ENCODE results near the gene SPSB2. TPM values are rescaled to one million over a fixed set of nuclear protein-coding genes. Genes with fewer than 3 reads are reported as not detected.

Gene SPSB2
- total and polyA plus RNA-seq, 5 donors, result 2.5 to 4.6 (median 4.0) TPM

DNA sequence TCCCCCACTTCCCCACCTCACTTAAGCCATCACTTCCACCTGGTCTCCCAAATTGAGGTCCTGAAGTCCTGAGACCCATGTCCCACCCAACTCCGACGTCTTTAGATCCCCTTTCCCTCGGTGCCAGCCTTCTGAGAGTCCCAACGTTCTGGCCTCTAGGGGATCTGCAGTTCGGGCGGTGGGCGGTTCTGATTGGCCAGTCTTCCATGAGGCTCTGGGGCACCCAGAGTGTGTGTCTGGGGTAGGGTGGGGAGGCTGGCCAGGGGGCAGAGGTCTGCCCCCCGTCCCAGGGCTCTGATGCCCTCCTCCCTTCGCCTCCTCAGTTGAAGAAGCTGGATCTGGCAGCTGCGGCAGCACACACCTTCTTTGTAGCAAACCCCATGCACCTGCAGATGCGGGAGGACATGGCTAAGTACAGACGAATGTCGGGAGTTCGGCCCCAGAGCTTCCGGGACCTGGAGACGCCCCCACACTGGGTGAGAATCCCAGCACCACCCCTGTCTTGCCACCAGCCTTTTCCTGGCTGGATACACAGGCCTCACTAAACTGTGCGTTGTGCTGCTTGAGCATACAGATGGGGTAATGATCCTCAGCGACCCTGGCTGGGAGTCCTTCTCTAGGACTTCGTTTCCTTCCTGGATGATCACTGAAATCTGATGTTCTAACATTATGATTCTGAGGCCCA lies 43.4 kb downstream of the SPSB2 start:
- 44% methylated on average over 19 of the region's 19 CpGs for WGBS
- peak; percentile 2 for ATAC-seq
- Histone ChIP-seq H3K9me3 (ENCODE audit: control insufficient read depth, low read length) (no peaks in the 10 kb centered on the region), H3K4me3 (ENCODE audit: low read length) (peak overlapping the region; percentile 75), H3K27me3 (ENCODE audit: control insufficient read depth, insufficient read depth) (no peaks in the 10 kb centered on the region), H3K27ac (ENCODE audit: low read length) (peak overlapping the region; percentile 48), H3K4me1 (ENCODE audit: control insufficient read depth, insufficient read depth, low read length) (peaks cover 2% of the 10 kb centered on the region)
- peak in 1 of 3 donors; percentile 77 for DNase-seq
- intact Hi-C loops (cut with DNase I), result loop anchor here (5.0 to 10.0 kb wide), 4 partner anchors 75 to 215 kb away; partner anchors contain the start of gene MLF2 (in 3 of the 4)

DNA sequence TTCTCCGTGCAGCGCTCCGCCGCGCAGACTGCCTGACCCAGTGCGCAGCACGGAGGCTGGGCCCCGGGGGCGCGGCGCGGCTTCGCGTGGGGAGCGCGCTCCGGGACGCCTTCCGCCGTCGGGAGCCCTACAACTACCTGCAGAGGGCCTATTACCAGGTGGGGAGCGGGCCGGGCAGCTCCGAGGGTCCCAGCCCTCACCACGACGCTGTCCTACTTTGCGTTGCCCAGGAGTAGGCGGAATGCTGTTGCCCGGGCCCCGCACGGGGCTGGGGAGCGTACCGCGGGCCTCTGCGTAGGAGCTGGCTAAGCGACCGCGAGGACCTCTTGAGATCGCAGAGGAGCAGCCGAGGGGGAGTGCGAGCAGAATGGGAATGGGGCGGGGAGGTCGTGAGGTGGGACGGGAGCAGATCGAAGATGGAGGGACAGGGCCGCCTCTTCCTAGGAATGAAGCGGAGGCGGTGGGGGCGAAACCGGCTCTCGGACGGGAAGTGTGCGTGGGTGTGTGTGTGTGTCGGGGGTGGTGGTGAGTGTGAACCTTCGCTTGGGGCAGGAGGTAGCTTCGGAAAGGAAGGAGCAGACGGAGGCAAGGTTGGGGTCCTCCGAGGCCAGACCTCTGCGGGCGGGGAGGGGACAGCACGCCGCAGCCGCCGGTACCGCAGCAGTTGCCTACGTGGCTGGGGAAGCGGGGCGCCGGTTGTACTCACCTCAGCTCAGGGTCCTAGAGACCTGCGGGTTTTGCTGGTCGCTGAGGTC lies 44.1 kb downstream of the SPSB2 start:
- no peaks in the 10 kb centered on the region for H3K27me3 ChIP-seq (ENCODE audit: control insufficient read depth, insufficient read depth)
- no peaks in the 10 kb centered on the region for H3K9me3 ChIP-seq (ENCODE audit: control insufficient read depth, low read length)
- peak overlapping the region; percentile 75 for H3K4me3 ChIP-seq (ENCODE audit: low read length)
- WGBS, result under 1% methylated on average over 71 of the region's 71 CpGs
- peak; percentile 18 to 19 for ATAC-seq
- peak in 2 of 3 donors; percentile 76 to 79 for DNase-seq
- peaks cover 2% of the 10 kb centered on the region for H3K4me1 ChIP-seq (ENCODE audit: control insufficient read depth, insufficient read depth, low read length)
- H3K27ac ChIP-seq (ENCODE audit: low read length), result peak overlapping the region; percentile 48
- intact Hi-C loops (cut with DNase I), result loop anchor here (5.0 to 10.0 kb wide), 4 partner anchors 74 to 214 kb away; partner anchors contain the start of gene MLF2 (in 3 of the 4)

- DNase-seq (peak in 2 of 3 donors; percentile 78 to 81), ATAC-seq (peak in 1 of 2 donors; percentile 6)
- Histone ChIP-seq H3K4me3 (ENCODE audit: low read length) (peak within 1 kb of the TSS; percentile 75), H3K4me1 (ENCODE audit: control insufficient read depth, insufficient read depth, low read length) (peaks cover 2% of the 10 kb centered on the region), H3K27me3 (ENCODE audit: control insufficient read depth, insufficient read depth) (no peaks in the 10 kb centered on the region), H3K27ac (ENCODE audit: low read length) (peak within 1 kb of the TSS; percentile 48), H3K9me3 (ENCODE audit: control insufficient read depth, low read length) (no peaks in the 10 kb centered on the region)
- WGBS, result under 1% methylated on average over 59 of the region's 60 CpGs
- intact Hi-C loops (cut with DNase I), result loop anchor here (5.0 to 10.0 kb wide), 4 partner anchors 73 to 213 kb away; partner anchors contain the start of gene MLF2 (in 3 of the 4)
These were observed 44.9 kb downstream of the SPSB2 start, which contains the start of gene P3H3 for GRCh38 chr12:6827982-6828780. Gene P3H3, plus strand, starts transcription at chr12:6828407. Its CDS starts 34 bp downstream, at chr12:6828441.

DNA sequence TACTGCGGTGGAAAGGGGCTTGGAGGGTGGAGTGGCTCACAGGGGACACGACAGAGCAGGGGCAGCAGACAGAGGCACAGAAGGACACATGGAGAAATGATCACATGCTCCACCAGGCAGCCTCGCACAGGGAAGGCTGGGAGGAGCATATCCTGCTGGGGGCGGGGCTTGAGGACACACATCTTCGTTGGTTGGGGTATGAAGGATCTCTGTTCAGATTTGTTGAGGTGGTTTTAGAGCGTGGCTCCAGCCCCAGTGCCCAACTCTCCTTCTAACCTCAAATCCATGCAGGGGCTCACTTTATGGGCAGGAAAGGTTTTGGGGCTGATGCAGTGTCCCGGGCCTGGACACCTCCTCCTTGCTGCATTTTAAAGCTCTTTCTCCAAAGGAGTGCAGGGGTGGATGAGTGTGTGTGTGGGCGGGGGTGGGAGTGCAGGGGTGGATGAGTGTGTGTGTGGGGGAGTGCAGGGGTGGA lies 45.6 kb downstream of the SPSB2 start:
- H3K4me1 ChIP-seq (ENCODE audit: control insufficient read depth, insufficient read depth, low read length), result peaks cover 2% of the 10 kb centered on the region
- peak overlapping the region; percentile 22 for H3K27ac ChIP-seq (ENCODE audit: low read length)
- peak; percentile 53 to 60 for ATAC-seq
- H3K27me3 ChIP-seq (ENCODE audit: control insufficient read depth, insufficient read depth), result no peaks in the 10 kb centered on the region
- DNase-seq, result peak; percentile 89 to 96 (median 95)
- intact Hi-C loops (cut with DNase I), result loop anchor here (5.0 to 10.0 kb wide), 4 partner anchors 73 to 213 kb away; partner anchors contain the start of gene MLF2 (in 3 of the 4)
- H3K9me3 ChIP-seq (ENCODE audit: control insufficient read depth, low read length), result no peaks in the 10 kb centered on the region
- no peak overlapping the region for H3K4me3 ChIP-seq (ENCODE audit: low read length)
- WGBS, result 8% methylated on average over 8 of the region's 8 CpGs

- Histone ChIP-seq H3K4me1 (ENCODE audit: control insufficient read depth, insufficient read depth, low read length) (peaks cover 2% of the 10 kb centered on the region), H3K27me3 (ENCODE audit: control insufficient read depth, insufficient read depth) (no peaks in the 10 kb centered on the region), H3K4me3 (ENCODE audit: low read length) (no peak overlapping the region), H3K9me3 (ENCODE audit: control insufficient read depth, low read length) (no peaks in the 10 kb centered on the region), H3K27ac (ENCODE audit: low read length) (peak overlapping the region; percentile 22)
- ATAC-seq (no peak), DNase-seq (peak in 1 of 3 donors; percentile 67)
- intact Hi-C loops (cut with DNase I), result loop anchor here (5.0 to 10.0 kb wide), 4 partner anchors 72 to 212 kb away; partner anchors contain the start of gene MLF2 (in 3 of the 4)
- 73% methylated on average over 22 of the region's 22 CpGs for WGBS
These were observed 46.2 kb downstream of the SPSB2 start for GRCh38 chr12:6826734-6827436.

DNA sequence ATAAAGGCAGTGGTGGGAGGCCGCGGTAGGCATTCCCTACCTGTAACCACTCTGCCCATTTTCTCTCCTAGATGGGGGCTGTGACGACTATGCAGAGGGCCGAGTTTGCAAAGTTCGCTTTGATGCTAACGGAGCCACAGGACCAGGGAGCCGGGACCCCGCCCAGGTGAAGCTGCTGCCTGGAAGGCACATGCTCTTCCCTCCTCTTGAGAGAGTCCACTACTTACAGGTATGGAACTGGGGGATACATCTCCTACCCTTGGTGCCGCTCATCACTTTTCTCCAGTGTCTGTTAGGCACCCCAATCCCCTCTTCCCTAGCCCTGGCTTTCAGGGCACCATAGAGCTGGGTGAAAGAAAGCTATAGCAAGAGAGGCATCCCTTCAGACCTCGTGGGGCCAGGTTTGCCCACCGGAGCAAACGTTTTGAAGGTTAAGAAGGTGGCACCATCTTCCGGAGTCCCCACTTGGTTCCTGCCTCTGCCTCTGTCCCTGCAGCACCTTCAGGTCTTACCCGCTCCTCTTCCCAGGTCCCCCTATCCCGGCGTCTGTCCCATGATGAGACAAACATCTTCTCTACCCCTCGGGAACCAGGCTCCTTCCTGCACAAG lies 46.9 kb downstream of the SPSB2 start:
- WGBS, result 79% methylated on average over 17 of the region's 17 CpGs
- no peak overlapping the region for H3K4me3 ChIP-seq (ENCODE audit: low read length)
- no peaks in the 10 kb centered on the region for H3K9me3 ChIP-seq (ENCODE audit: control insufficient read depth, low read length)
- no peaks in the 10 kb centered on the region for H3K27me3 ChIP-seq (ENCODE audit: control insufficient read depth, insufficient read depth)
- ATAC-seq (no peak), DNase-seq (peak in 1 of 3 donors; percentile 68)
- intact Hi-C loops (cut with DNase I), result loop anchor here (5.0 to 10.0 kb wide), 4 partner anchors 71 to 211 kb away; partner anchors contain the start of gene MLF2 (in 3 of the 4)
- peaks cover 2% of the 10 kb centered on the region for H3K4me1 ChIP-seq (ENCODE audit: control insufficient read depth, insufficient read depth, low read length)
- H3K27ac ChIP-seq (ENCODE audit: low read length), result no peak overlapping the region

- peak; percentile 56 to 58 for ATAC-seq
- peaks cover 2% of the 10 kb centered on the region for H3K4me1 ChIP-seq (ENCODE audit: control insufficient read depth, insufficient read depth, low read length)
- H3K27ac ChIP-seq (ENCODE audit: low read length), result no peak overlapping the region
- H3K9me3 ChIP-seq (ENCODE audit: control insufficient read depth, low read length), result no peaks in the 10 kb centered on the region
- DNase-seq, result peak; percentile 85 to 94 (median 94)
- H3K4me3 ChIP-seq (ENCODE audit: low read length), result no peak overlapping the region
- intact Hi-C loops (cut with DNase I), result loop anchor here (2.0 to 10.0 kb wide), 5 partner anchors 71 to 211 kb away; partner anchors contain the start of gene MLF2 (in 3 of the 4)
- no peaks in the 10 kb centered on the region for H3K27me3 ChIP-seq (ENCODE audit: control insufficient read depth, insufficient read depth)
- WGBS, result 14% methylated on average over 19 of the region's 19 CpGs
These were observed 47.5 kb downstream of the SPSB2 start for GRCh38 chr12:6825398-6826124.

GRCh38 chr12:6824901-6825381 lies 48.2 kb downstream of the SPSB2 start:
- 41% methylated on average over 12 of the region's 12 CpGs for WGBS
- no peak overlapping the region for H3K27ac ChIP-seq (ENCODE audit: low read length)
- no peaks in the 10 kb centered on the region for H3K27me3 ChIP-seq (ENCODE audit: control insufficient read depth, insufficient read depth)
- H3K9me3 ChIP-seq (ENCODE audit: control insufficient read depth, low read length), result no peaks in the 10 kb centered on the region
- intact Hi-C loops (cut with DNase I), result loop anchor here (2.0 to 10.0 kb wide), 5 partner anchors 70 to 210 kb away; partner anchors contain the start of gene MLF2 (in 3 of the 4)
- H3K4me1 ChIP-seq (ENCODE audit: control insufficient read depth, insufficient read depth, low read length), result peaks cover 2% of the 10 kb centered on the region
- no peak for DNase-seq
- no peak for ATAC-seq
- H3K4me3 ChIP-seq (ENCODE audit: low read length), result no peak overlapping the region
